H1 (cell line): ENCODE results near the gene NGEF. TPM values are rescaled to one million over a fixed set of nuclear protein-coding genes. Genes with fewer than 3 reads are reported as not detected.

ENCODE experiments used
- CTCF ChIA-PET: fragments of 300-600 bp; sonication (Branson Sonifier 250); formaldehyde crosslinking; loops from one replicate; lab custom pipeline; 2021; ENCODE audit not compliant: partially characterized antibody; lab: Charles Lee
- POLR2A ChIA-PET: fragments of 300-600 bp; sonication (Branson Sonifier 250); formaldehyde crosslinking; loops from one replicate; lab custom pipeline; 2021; ENCODE audit warnings: inconsistent platforms; ENCODE audit not compliant: partially characterized antibody; lab: Charles Lee
- DNase-seq, 2 experiments: peaks; one replicate each; pipeline versions ENCODE4 v3.0.0 to v3.0.0-alpha.2; 2010 to 2022; ENCODE audit warnings: low spot score in 2 of 2, low read depth in 1 of 2, mixed read lengths in 1 of 2
- FAIRE-seq: peaks from 2 replicates; lab custom pipeline; 2011; peaks lifted over from hg19 to GRCh38; lab: Jason Lieb, UNC
- H2AFZ ChIP-seq: 2 replicates; pipeline ENCODE4 v1.8.1; 2012; ENCODE audit warnings: low read length, inconsistent platforms
- H2AK5ac ChIP-seq: 2 replicates; pipeline ENCODE4 v1.6.1; 2013; ENCODE audit warnings: low read depth, low read length
- H2BK120ac ChIP-seq: replicated peaks from 2 replicates; pipeline ENCODE3; 2013; ENCODE audit warnings: low read depth, low read length, inconsistent platforms
- H2BK12ac ChIP-seq: 2 replicates; pipeline ENCODE4 v1.6.1; 2013; ENCODE audit warnings: low read depth, low read length
- H2BK15ac ChIP-seq: 2 replicates; pipeline ENCODE4 v1.6.1; 2013; ENCODE audit warnings: low read length
- H2BK20ac ChIP-seq: 2 replicates; pipeline ENCODE4 v1.6.1; 2013; ENCODE audit warnings: low read length
- H2BK5ac ChIP-seq: 2 replicates; pipeline ENCODE4 v1.6.1; 2013; ENCODE audit warnings: low read depth, low read length
- H3K14ac ChIP-seq: 2 replicates; pipeline ENCODE4 v1.6.1; 2013; ENCODE audit warnings: inconsistent platforms; ENCODE audit not compliant: insufficient read length
- H3K18ac ChIP-seq: 2 replicates; pipeline ENCODE4 v1.6.1; 2013; ENCODE audit warnings: low read length; ENCODE audit errors: extremely low read depth
- H3K23ac ChIP-seq: 2 replicates; pipeline ENCODE4 v1.6.1; 2013; ENCODE audit warnings: inconsistent platforms; ENCODE audit not compliant: insufficient read length
- H3K23me2 ChIP-seq: 2 replicates; pipeline ENCODE4 v1.6.1; 2013; ENCODE audit warnings: low read depth, low read length
- H3K27ac ChIP-seq: 2 replicates; pipeline ENCODE4 v1.6.1; 2011; ENCODE audit warnings: low read depth, low read length, inconsistent platforms
- H3K27me3 ChIP-seq, 4 experiments: replicated peaks in 1 of 4; 1 replicate in 1 of 4; 2 replicates in 3 of 4; pipeline versions ENCODE4 v1.6.1 to v1.8.1; 2011 to 2013; ENCODE audit warnings: low read length in 3 of 4, mild to moderate bottlenecking in 3 of 4, inconsistent platforms in 2 of 4, mixed read lengths in 2 of 4, moderate library complexity in 1 of 4; ENCODE audit not compliant: control insufficient read depth in 3 of 4, insufficient read depth in 3 of 4; ENCODE audit errors: extremely low read depth in 1 of 4
- H3K36me3 ChIP-seq, 4 experiments: 2 replicates each; pipeline versions ENCODE4 v1.6.1 to v1.8.1; 2011 to 2013; ENCODE audit warnings: mild to moderate bottlenecking in 4 of 4, low read length in 3 of 4, moderate library complexity in 2 of 4, control low read depth in 1 of 4, inconsistent platforms in 1 of 4; ENCODE audit not compliant: insufficient read depth in 4 of 4, control insufficient read depth in 2 of 4
- H3K4ac ChIP-seq: replicated peaks from 2 replicates; pipeline ENCODE3; 2013; ENCODE audit warnings: low read length, low read depth, mixed read lengths, inconsistent platforms; ENCODE audit not compliant: insufficient read length
- H3K4me1 ChIP-seq, 4 experiments: replicated peaks in 1 of 4; 1 replicate in 1 of 4; 2 replicates in 3 of 4; pipeline versions ENCODE4 v1.6.1 to v1.8.1; 2011 to 2013; ENCODE audit warnings: low read length in 3 of 4, inconsistent platforms in 2 of 4, mixed read lengths in 1 of 4; ENCODE audit not compliant: insufficient read depth in 4 of 4, control insufficient read depth in 3 of 4
- H3K4me2 ChIP-seq, 2 experiments: 2 replicates each; pipeline versions ENCODE4 v1.6.1 to v1.8.1; 2011 to 2013; ENCODE audit warnings: low read depth in 2 of 2, low read length in 2 of 2, control low read depth in 1 of 2, inconsistent platforms in 1 of 2, mild to moderate bottlenecking in 1 of 2; ENCODE audit not compliant: insufficient read depth in 1 of 2
- H3K4me3 ChIP-seq, 4 experiments: fragments of 200-600, 300-600 bp in 1 of 4; sonication (generic), shearing (Covaris generic), sonication (Bioruptor Twin) in 1 of 4; 2 replicates each; pipeline versions ENCODE4 v1.5.1 to v1.8.1; 2011 to 2016; ENCODE audit warnings: low read length in 4 of 4, low read depth in 3 of 4, control low read depth in 2 of 4, inconsistent platforms in 2 of 4, mild to moderate bottlenecking in 2 of 4, mixed read lengths in 1 of 4, moderate library complexity in 1 of 4; ENCODE audit not compliant: insufficient read depth in 2 of 4; ENCODE audit errors: extremely low read depth in 1 of 4
- H3K56ac ChIP-seq: replicated peaks from 2 replicates; pipeline ENCODE3; 2013; ENCODE audit warnings: low read depth, mild to moderate bottlenecking, mixed read lengths, low read length, inconsistent platforms; ENCODE audit not compliant: insufficient read length
- H3K79me1 ChIP-seq: 2 replicates; pipeline ENCODE4 v1.6.1; 2013; ENCODE audit warnings: low read depth, low read length, control low read depth
- H3K79me2 ChIP-seq, 2 experiments: 2 replicates each; pipeline versions ENCODE4 v1.6.1 to v1.8.1; 2012 to 2013; ENCODE audit warnings: low read length in 2 of 2, mild to moderate bottlenecking in 2 of 2, inconsistent platforms in 1 of 2; ENCODE audit not compliant: insufficient read depth in 2 of 2, control insufficient read depth in 1 of 2
- H3K9ac ChIP-seq, 4 experiments: replicated peaks in 1 of 4; 1 replicate in 1 of 4; 2 replicates in 3 of 4; pipeline versions ENCODE4 v1.6.1 to v1.8.1; 2011 to 2013; ENCODE audit warnings: low read depth in 3 of 4, low read length in 3 of 4, control low read depth in 2 of 4, mild to moderate bottlenecking in 2 of 4, moderate library complexity in 2 of 4, inconsistent platforms in 1 of 4; ENCODE audit errors: extremely low read depth in 1 of 4
- H3K9me3 ChIP-seq, 2 experiments: 2 replicates each; pipeline versions ENCODE4 v1.6.1 to v1.8.1; 2012 to 2013; ENCODE audit warnings: mild to moderate bottlenecking in 2 of 2, moderate library complexity in 2 of 2, control low read depth in 1 of 2, inconsistent platforms in 1 of 2, low read depth in 1 of 2, low read length in 1 of 2, mixed read lengths in 1 of 2; ENCODE audit not compliant: insufficient read depth in 2 of 2
- H4K20me1 ChIP-seq, 2 experiments: replicated peaks in 1 of 2; 2 replicates each; pipeline versions ENCODE3 to v1.8.1; 2011 to 2013; ENCODE audit warnings: inconsistent platforms in 2 of 2, low read length in 2 of 2, mild to moderate bottlenecking in 1 of 2; ENCODE audit not compliant: insufficient read depth in 2 of 2, control insufficient read depth in 1 of 2
- H4K5ac ChIP-seq: 2 replicates; pipeline ENCODE4 v1.6.1; 2013; ENCODE audit warnings: low read length, low read depth, mixed read lengths, inconsistent platforms; ENCODE audit not compliant: insufficient read length
- H4K8ac ChIP-seq: 2 replicates; pipeline ENCODE4 v1.8.0; 2013; ENCODE audit warnings: mild to moderate bottlenecking, moderate library complexity, low read length, inconsistent platforms; ENCODE audit not compliant: insufficient read depth; ENCODE audit errors: extremely low read depth
- H4K91ac ChIP-seq: replicated peaks from 2 replicates; pipeline ENCODE3; 2013; ENCODE audit warnings: low read length, mixed read lengths, inconsistent platforms; ENCODE audit not compliant: insufficient read length
- GABPA ChIP-seq: IDR thresholded peaks from 2 replicates; pipeline ENCODE4 v1.6.1; 2011; ENCODE audit warnings: mild to moderate bottlenecking, low read length, moderate library complexity, borderline replicate concordance; ENCODE audit not compliant: insufficient read depth
- JUND ChIP-seq: IDR thresholded peaks from 2 replicates; pipeline ENCODE4 v1.6.1; 2011; ENCODE audit warnings: mild to moderate bottlenecking, improper control_type of control experiment, low read length
- WGBS, 2 experiments: shearing (Covaris generic) in 1 of 2; methylation state at CpG; one replicate each; pipeline versions ENCODE4 v1.1.6 to v1.1.7; 2013 to 2015; ENCODE audit warnings: low lambda C conversion rate in 2 of 2, mixed read lengths in 2 of 2, inconsistent platforms in 1 of 2, low coverage in 1 of 2, missing lambda C conversion rate in 1 of 2; ENCODE audit not compliant: insufficient replicate concordance in 2 of 2, insufficient coverage in 1 of 2, insufficient read length in 1 of 2; ENCODE audit errors: extremely low coverage in 1 of 2, missing lambda C conversion rate in 1 of 2; 5-methylcytosine and 5-hydroxymethylcytosine counted together
- polyA plus RNA-seq, 7 experiments: library from polyadenylated mRNA; depleted of rRNA in 3 of 7; stranded (reverse) in 5 of 7; unstranded in 2 of 7; fragments of >200 nt in 5 of 7; fragments of 200-250 nt in 2 of 7; gene quantifications; 1 replicate in 5 of 7; 2 replicates in 1 of 7; 4 replicates in 1 of 7; pipeline versions ENCODE4 v1.2.1 to v1.2.3, GENCODE V29; 2011 to 2013; ENCODE audit warnings: missing spikeins in 2 of 7, mixed read lengths in 2 of 7
- total RNA-seq: library from RNA; stranded (reverse); fragmentation: NEBNext Ultra II Directional; extraction: Animal tissue kit (Norgen Biotek cat#: 25700); gene quantifications from 2 replicates; pipeline ENCODE4 v1.2.1, GENCODE V29; 2021

NGEF gene
- total and polyA plus RNA-seq, 2 of the 8 experiments (the other 6 are each of a cell fraction or from before 2014, with no cell fraction given), result 2.7 to 3.2 TPM

- peaks cover 6 to 32% (median 20%) of the 10 kb centered on the region in 4 experiments for H3K36me3 ChIP-seq
Measured at GRCh38 chr2:232860593-232861241, 152.3 kb downstream of the NGEF start.

More at GRCh38 chr2:232860593-232861241, 152.3 kb downstream of the NGEF start:
- peak; percentile 50; the same call in 1 of the 2 replicates for TF ChIP-seq JUND
- TF ChIP-seq GABPA, result no peak
- Histone ChIP-seq H3K23me2 (no peaks in the 10 kb centered on the region), H2BK5ac (no peak overlapping the region), H3K56ac (no peak overlapping the region), H3K27ac (no peak overlapping the region), H2AFZ (no peak overlapping the region), H2BK12ac (no peak overlapping the region), H2BK20ac (no peak overlapping the region), H2BK120ac (no peak overlapping the region), H2BK15ac (no peak overlapping the region), H3K18ac (no peak overlapping the region), H2AK5ac (no peak overlapping the region), H3K27me3 (no peaks in the 10 kb centered on the region), H3K79me2 (no peaks in the 10 kb centered on the region), H4K5ac (no peak overlapping the region), H3K4ac (no peak overlapping the region), H3K9ac (no peak overlapping the region), H4K91ac (no peak overlapping the region), H4K20me1 (no peaks in the 10 kb centered on the region), H3K79me1 (0 out of 2 replicates have a peak, but pooled peaks cover 2% of the 10 kb centered on the region), H3K9me3 (no peaks in the 10 kb centered on the region), H3K4me3 (no peak overlapping the region), H3K14ac (no peak overlapping the region), H4K8ac (no peak overlapping the region), H3K23ac (no peak overlapping the region), H3K4me2 (no peak overlapping the region), H3K4me1 (no peaks in the 10 kb centered on the region)
- ChIA-PET POLR2A (interaction anchor here (1.4 kb wide), 1 partner anchor 21 kb away, joined by 3 read pairs; no protein-coding TSS in a partner anchor), CTCF (interaction anchor here (1.2 to 1.9 kb wide), 3 partner anchors 26 to 391 kb away, joined by 3 to 6 read pairs (median 4); partner anchors contain the start of gene ATG16L1)
- 96% methylated on average over 9 of the region's 9 CpGs; no CpG with 5 or more reads in 1 of the 2 experiments for WGBS, 2 experiments
- FAIRE-seq, result no peak
- DNase-seq, result no peak
